HG03469 (cell line): ENCODE data around the gene ARHGAP20.

ENCODE experiments used
- ATAC-seq: cut with Tn5 transposase; IDR thresholded peaks from one replicate; pipeline ENCODE4 v1.9.1; 2021; ENCODE audit warnings: mild to moderate bottlenecking, moderate library complexity, moderate number of reproducible peaks; ENCODE audit not compliant: unreplicated experiment

Gene ARHGAP20

GRCh38 chr11:110530900-110531741 lies 181.1 kb downstream of the ARHGAP20 start:
- ATAC-seq: no peak

DNA sequence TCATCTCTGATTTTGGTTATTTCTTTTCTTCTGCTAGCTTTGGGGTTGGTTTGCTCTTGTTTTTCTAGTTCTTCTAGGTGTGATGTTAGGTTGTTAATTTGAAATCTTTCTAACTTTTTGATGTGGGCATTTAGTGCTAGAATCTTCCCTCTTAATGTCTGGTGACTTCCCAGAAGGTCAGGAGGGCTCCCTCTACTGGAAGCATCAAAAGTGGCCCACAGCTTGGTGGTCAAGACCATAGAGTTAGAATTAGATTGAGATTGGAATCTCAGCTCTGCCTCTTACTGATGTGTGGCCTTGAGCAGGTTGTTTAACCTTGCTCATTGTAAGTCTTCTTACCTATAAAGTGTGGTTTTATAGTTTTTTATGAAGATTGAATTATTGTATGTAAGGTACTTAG lies 183.2 kb downstream of the ARHGAP20 start:
- no peak for ATAC-seq

DNA sequence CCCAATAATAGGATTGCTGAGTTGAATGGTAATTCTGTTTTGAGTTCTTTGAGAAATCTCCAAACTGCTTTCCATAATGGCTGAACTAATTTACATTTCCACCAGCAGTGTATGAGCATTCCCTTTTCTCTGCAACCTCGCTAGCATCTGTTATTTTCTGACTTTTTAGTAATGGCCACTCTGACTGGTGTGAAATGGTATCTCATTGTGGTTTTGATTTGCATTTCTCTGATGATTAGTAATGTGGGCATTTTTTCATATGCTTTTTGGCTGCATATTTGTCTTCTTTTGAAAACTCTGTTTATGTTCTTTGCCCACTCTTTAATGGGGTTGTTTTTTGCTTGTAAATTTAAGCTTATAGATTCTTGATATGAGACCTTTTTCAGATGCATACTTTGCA lies 185.1 kb downstream of the ARHGAP20 start:
- ATAC-seq: no peak
